HTR-8/SVneo (cell line): Measurements from ENCODE around the gene PNP.
"Not testable (repeated sequence)": the region's sequence is repeated elsewhere in the genome, so short reads cannot be mapped to it uniquely, and the experiment has no call there.

Experiments used
- DNase-seq: peaks from one replicate; pipeline ENCODE4 v3.0.0; 2011; ENCODE audit warnings: low spot score, mixed read lengths; ENCODE audit not compliant: insufficient read length
- FAIRE-seq: peaks from 2 replicates; lab custom pipeline; 2011; peaks lifted over from hg19 to GRCh38; lab: Jason Lieb, UNC

The PNP gene

GRCh38 chr14:20469242-20469889 is at the start of gene PNP:
Gene PNP, plus strand, starts transcription at chr14:20469406. Its CDS starts 119 bp downstream, at chr14:20469525.
- FAIRE-seq (no peak), DNase-seq (peak; percentile 84)

DNA sequence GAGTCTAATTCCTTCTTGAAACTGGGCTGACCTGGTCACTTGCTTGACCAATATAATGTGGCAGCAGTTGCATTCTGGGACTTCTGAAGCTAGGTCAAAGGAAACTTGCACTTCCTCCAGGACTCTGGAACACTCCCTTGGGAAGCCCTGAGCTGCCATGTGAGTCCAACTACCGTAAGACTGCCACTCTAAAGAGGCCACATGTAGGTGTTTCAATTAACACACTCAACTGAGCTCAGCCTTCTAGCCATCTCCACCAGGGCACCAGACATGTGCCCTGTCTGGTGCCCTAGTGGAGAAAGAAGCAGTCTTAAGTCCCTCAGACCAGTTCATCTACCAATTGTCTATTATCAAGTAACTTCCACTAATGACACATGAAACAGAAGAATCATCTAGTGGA is 49.8 kb upstream of the PNP start:
- DNase-seq (no peak), FAIRE-seq (no peak)

- DNase-seq, result no peak
- no peak for FAIRE-seq
Observed at GRCh38 chr14:20421267-20421666, 47.9 kb upstream of the PNP start.

DNA sequence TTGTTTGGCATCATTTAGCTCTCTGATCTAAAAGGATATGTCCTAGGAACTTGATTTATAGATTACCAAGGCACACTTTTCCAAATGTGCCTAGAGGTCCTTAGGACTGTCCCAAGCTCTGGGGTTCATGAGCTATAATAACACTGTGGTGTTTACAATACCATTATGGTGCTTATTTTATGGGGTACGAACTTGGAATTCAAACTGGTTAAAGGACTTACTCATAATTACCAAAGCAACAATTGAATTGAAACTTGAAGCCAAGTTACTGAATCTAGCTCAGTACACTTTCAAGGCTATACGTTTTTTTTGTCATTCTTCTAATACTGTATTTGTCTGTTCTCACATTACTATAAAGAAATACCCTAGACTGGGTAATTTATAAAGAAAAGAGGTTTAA is 46.3 kb upstream of the PNP start:
- FAIRE-seq, result no peak
- DNase-seq, result no peak

DNA sequence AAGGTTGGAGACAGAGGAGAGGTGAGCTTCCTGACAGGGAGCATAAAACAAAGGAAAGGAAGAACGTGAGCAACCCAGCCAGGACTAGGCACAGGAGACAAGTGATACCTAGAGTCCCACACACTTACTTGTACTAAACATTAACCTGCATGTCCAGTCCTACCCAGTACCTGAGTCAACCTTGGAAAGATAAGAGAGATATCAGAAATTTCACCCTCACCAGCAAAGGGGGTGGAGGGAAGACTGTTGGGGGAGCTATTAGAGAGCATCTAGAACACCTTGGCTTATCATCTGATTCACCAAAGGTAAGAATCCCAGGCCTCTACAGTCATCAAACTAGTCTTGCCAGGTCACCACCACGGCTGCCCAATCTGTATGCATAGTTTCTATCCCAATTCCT is 44.4 kb upstream of the PNP start:
- FAIRE-seq (no peak), DNase-seq (no peak)

DNA sequence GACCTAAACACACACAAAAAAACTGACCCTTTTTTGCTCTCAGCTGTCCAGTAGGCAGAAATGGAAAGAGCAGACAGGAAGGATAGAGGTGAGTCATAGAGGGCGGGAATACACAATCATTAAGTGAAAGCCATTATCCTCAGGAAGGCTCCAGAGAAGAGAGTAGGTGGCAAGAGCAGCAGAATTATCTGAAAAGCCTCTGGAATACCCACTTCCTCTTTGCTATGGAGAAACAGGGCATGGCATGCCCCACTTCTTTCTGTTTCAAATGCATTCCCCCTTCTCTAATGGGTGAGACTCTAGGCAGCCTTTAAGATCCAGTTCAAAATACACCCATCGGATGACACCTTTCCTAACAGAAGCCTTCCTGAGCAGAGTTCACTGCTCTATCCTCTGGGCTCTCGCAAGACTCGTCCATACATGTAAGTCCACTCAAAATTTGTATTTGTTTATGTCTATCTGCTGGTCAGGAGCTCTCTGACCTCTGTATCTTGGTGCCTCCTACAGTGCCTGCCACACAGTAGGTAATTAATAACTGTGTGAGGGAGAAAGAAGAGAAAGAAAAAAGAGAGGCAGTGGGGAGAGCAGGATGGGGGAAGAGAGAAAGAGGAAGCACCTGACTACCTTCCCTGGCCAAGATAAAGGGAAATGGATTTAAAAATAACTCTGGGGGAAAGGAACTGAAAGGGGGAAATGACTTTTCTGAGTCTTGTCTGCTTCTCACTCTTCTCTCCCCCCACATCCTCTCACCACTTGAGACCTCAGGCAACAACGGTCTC is 41.8 kb upstream of the PNP start:
- DNase-seq (peak; percentile 57), FAIRE-seq (no peak)

- DNase-seq, result no peak
- FAIRE-seq, result no peak
Observed at GRCh38 chr14:20428010-20428365, 41.2 kb upstream of the PNP start.

DNA sequence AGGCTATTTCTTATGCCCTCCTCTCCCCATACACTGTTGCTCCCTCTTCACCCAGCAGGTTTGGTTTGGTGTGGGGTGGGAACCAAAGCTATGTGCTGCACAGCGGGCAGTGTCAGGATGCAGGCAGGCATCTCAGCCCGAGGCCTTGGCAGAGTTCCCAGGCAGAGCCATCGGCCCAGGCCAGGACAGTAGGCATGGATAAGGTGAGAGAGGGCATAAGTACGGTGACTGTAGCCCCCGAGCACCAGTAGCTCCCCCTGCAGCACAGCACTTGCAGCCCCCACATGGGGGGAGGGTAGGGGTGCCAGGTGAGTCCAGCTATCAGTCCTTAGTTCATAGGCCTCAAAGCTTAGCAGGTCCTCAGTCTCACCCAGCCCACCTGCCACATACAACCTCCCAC is 40.4 kb upstream of the PNP start:
- no peak for DNase-seq
- FAIRE-seq, result no peak

DNA sequence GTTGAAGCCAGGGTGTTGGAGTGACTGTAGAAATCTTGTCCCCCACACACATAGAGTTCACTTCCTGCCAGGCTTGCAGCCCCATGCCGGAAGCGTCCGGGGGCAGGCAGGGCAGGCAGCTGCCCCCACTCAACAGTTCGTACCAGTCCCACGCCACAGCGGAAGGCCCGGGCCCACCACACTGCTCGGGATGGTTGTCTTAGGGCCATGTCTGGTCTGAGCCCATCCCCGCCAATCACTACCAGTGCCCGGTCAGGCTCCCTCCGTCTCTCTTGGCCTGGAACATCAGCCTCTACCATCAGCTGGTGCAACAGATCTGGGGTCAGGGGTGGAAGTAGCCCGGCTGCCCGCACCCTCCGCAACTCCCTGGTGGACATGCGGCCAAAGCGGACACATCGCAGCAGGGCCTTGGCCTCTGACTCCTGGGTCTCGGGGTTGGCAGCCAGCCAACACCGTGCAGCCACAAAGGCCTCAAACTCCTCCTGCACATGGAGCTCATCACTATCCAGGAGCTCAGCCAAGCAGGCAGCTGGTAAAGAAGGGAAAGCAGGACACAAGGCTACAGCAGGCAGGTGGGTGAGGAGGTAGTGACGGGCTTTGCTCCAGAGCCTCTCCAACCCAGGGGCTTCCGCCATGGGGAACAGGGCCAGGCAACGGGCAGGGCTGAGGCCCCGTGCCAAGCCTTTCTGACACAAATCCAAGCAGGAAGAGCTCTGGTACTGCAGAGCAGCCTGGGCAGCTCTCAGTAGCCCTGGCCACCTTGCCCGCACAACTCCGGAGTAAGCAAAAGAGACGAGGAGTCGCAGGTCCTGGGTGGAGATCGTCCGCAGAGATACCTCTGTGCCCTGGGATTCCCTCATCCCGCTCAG is 39.2 kb upstream of the PNP start:
- FAIRE-seq, result no peak
- DNase-seq, result no peak

DNA sequence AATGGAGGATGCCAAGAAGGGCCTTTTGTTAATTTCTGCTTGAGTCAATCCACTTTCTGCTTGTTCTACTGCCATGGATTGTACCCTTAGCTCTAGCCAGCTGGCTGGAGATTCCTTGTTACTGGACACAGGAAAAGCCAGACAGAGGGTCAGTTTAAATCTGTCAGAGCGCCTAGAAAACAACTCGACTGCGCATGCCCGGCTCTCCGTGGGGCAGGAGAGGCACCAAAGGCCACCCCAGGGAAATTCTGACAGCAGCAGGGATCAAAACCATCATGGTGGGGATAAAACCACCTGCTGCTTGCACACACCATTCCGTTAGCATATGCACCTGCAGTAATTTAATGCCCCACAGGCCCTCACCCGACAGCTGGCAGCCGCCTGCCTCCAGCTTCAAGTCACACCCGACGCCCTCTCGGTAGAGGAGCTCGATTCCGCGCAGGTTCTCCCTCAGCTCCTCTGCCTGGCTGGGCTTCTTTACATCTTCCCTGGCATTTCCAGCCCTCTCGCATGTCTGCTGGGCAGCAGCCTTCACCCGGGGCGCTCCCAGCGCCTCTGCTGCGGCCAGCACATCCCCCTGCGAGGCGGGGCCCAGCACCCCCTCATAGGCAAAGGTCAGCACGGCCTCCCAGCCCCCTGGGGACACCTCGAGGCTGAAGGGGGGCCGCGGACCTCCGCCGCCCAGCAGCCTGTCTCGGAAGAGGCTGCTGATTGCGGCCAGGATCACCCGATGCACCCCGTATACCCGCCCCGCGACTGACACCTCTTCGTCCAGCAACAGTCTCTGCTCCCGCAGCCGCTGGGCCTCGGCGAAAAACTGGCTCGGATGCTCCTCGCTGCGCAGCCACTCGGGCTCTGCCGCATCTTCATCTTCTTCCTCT is 34.3 kb upstream of the PNP start:
- DNase-seq (no peak), FAIRE-seq (no peak)

- DNase-seq (no peak), FAIRE-seq (no peak)
Observed at GRCh38 chr14:20435582-20436362, 33.4 kb upstream of the PNP start, which contains the start of gene KLHL33. Gene KLHL33, minus strand, starts transcription at chr14:20436166. Its CDS starts 355 bp downstream, at chr14:20435811.

- no peak for FAIRE-seq
- DNase-seq, result no peak
Observed at GRCh38 chr14:20436363-20436755, 32.8 kb upstream of the PNP start.

DNA sequence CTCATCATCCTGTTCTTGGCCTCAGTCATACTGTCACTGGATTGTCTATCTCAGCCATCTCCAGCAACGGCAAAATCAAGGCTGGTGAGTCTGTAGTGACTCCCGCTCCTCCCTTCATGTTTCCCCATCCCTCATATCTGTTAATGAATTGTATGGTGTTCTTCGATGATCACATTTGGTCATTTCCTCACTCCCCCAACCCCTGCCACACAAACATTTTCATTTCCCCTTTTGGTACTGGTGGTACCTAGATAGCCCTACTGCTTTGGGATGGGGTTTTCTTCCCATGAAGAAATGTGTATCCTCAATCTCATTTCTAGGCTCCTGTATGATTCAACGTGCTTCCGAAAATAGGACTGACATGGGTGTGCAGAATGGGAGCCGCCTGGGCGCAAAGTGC is 30.5 kb upstream of the PNP start:
- no peak for DNase-seq
- no peak for FAIRE-seq

DNA sequence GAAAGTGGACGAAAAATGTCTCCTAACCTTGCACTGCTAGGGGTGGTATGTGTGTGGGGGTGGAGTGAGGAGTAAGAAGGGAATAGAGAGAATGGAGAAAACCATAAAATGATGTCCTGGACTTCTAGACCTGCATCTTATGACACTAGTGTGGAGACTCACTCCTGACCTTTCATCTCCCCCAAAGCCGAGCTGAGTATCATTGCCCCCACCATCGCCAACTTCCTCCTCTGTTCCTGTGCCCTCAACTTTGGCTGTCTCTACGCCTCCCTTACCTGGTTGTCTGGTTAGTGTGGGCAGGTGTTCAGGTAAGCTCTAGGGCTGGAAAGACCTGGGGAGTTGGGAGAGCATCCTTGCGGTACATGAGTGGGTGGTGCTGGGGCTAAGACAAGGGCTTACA is 28.7 kb upstream of the PNP start:
- no peak for FAIRE-seq
- no peak for DNase-seq

GRCh38 chr14:20440882-20441281 is 28.3 kb upstream of the PNP start:
- FAIRE-seq (no peak), DNase-seq (no peak)

DNA sequence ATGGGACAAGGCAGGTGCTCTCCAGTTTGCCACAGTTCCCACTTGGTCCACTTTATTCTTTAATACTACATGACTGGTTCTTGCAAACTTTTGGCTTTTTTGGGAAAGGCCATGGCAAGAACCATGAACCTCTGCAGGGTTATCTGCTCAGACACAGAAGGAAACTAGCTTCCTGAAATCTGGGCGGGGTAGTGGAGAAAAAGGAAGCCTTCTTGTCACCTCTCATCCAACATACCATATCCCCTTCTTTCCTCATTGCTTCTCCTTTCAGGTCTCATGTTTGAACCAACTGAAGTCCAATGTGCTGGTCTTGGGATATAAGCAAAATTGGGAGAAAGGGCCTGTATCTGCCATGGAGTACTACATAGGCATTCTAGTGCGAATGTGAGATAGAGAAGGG is 27.7 kb upstream of the PNP start:
- no peak for DNase-seq
- no peak for FAIRE-seq

DNA sequence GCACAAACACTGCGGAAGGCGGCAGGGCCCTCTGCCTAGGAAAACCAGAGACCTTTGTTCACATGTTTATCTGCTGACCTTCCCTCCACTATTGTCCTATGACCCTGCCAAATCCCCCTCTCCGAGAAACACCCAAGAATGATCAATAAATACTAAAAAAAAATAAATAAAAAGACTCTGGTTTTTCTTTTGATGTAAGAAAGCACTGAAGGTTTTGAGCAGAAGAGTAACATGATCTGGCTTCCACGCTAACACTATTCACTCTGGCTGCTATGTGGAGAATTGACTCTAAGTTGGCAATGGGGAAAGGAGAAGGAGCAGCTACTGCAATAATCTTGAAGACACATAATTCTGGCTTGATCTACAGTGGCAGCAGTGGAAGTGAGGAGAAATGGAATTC is 25.6 kb upstream of the PNP start:
- not testable (repeated sequence) for DNase-seq, FAIRE-seq

- DNase-seq, result no peak
Observed at GRCh38 chr14:20446889-20447288, 22.3 kb upstream of the PNP start.

DNA sequence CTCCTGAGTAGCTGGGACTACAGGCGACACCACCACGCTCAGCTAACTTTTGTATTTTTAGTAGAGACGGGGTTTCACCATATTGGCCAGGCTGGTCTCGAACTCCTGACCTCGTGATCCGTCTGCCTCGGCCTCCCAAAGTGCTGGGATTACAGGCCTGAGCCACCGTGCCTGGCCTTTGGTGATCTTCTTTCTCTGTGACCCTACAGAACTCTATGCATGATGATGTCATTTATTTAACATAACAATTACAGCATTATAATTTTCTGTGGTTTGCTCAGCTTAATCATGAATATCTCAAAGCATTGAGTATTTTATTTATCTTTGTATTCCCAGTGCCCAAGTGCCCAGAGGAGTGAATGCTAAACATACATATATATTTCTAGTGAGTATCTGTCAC is 16.4 kb upstream of the PNP start:
- FAIRE-seq, DNase-seq: not testable (repeated sequence)

More at GRCh38 chr14:20446889-20447288, 22.3 kb upstream of the PNP start:
- no peak for FAIRE-seq
